Placental pericyte (primary cell): ENCODE results near the gene DCST2. TPM values are rescaled to one million over a fixed set of nuclear protein-coding genes. Genes with fewer than 3 reads are reported as not detected.

Source experiments
- small RNA-seq: library from RNA; depleted of rRNA; stranded (forward); fragments of <200 nt; gene quantifications from one replicate; pipeline ENCODE3, GENCODE V24; 2012; ENCODE audit warnings: low replicate concordance
- total RNA-seq: library from RNA; depleted of rRNA; stranded (reverse); fragments of >200 nt; gene quantifications from 2 replicates; pipeline ENCODE4 v1.2.3, GENCODE V29; 2012

The DCST2 gene
- 0.66 TPM in 1 of 2 replicates, not detected in the other for total RNA-seq

GRCh38 chr1:155033524-155033923 is at the start of gene DCST2, which contains the start of gene DCST1:
Gene DCST2, minus strand, starts transcription at chr1:155033781. Its CDS starts 80 bp downstream, at chr1:155033701.
Gene DCST1, plus strand, starts transcription at chr1:155033824. Its CDS starts 213 bp downstream, at chr1:155034037.

GRCh38 chr1:155078469-155079209 is 45.1 kb upstream of the DCST2 start, which contains the start of gene EFNA3:
Gene EFNA3, plus strand, starts transcription at chr1:155078837. Its CDS starts 105 bp downstream, at chr1:155078942.

GRCh38 chr1:155063550-155064110 is 30.0 kb upstream of the DCST2 start, which contains the start of gene EFNA4:
Gene EFNA4, plus strand, starts transcription at chr1:155063740. Its CDS starts 84 bp downstream, at chr1:155063824.

GRCh38 chr1:155050560-155051341 is 17.2 kb upstream of the DCST2 start, which contains the start of gene ADAM15:
Gene ADAM15, plus strand, starts transcription at chr1:155051316. Its CDS starts 71 bp downstream, at chr1:155051387.

GRCh38 chr1:155002464-155003226 is 30.9 kb downstream of the DCST2 start, which contains the start of gene ZBTB7B:
Gene ZBTB7B, plus strand, starts transcription at chr1:155002802. Its CDS starts 11,859 bp downstream, at chr1:155014661.

GRCh38 chr1:154993572-154994268 is 39.9 kb downstream of the DCST2 start, which contains the start of gene LENEP:
Gene LENEP, plus strand, starts transcription at chr1:154993586. Its CDS starts 22 bp downstream, at chr1:154993608.

GRCh38 chr1:154982897-154983648 is 50.5 kb downstream of the DCST2 start, which contains the start of gene FLAD1:
Gene FLAD1, plus strand, starts transcription at chr1:154983344. Its CDS starts 351 bp downstream, at chr1:154983695.

GRCh38 chr1:154974102-154974807 is 59.3 kb downstream of the DCST2 start, which contains the start of gene CKS1B:
Gene CKS1B, plus strand, starts transcription at chr1:154974681. Its CDS starts 65 bp downstream, at chr1:154974746.

GRCh38 chr1:154970631-154971340 is 62.8 kb downstream of the DCST2 start, which contains the start of gene SHC1:
Gene SHC1, minus strand, starts transcription at chr1:154970747. Its CDS starts 221 bp downstream, at chr1:154970526.

Small RNA genes within 50 kb of the gene (small RNA-seq; reads per million reads assigned to genes)
- not detected for gene MIR4258

Other genes starting within 250 kb of the DCST2 start
- under 0.01 TPM in 1 of 2 replicates, not detected in the other for gene KCNN3, start 163.5 kb downstream of the DCST2 start, total RNA-seq
- gene PMVK, start 97.1 kb downstream of the DCST2 start, total RNA-seq: 6.3 and 7.0 TPM in 2 replicates
- gene PBXIP1, start 77.7 kb downstream of the DCST2 start, total RNA-seq: 35.4 and 80.8 TPM in 2 replicates
- gene PYGO2, start 72.0 kb downstream of the DCST2 start, total RNA-seq: 18.8 and 20.4 TPM in 2 replicates
- 325 and 447 TPM in 2 replicates for gene SHC1, start 63.0 kb downstream of the DCST2 start, total RNA-seq
- gene CKS1B, start 59.1 kb downstream of the DCST2 start, total RNA-seq: 17.7 and 101 TPM in 2 replicates
- gene FLAD1, start 50.4 kb downstream of the DCST2 start, total RNA-seq: 23.4 and 36.7 TPM in 2 replicates
- 0.86 TPM in 1 of 2 replicates, not detected in the other for gene LENEP, start 40.2 kb downstream of the DCST2 start, total RNA-seq
- 30.4 and 31.4 TPM in 2 replicates for gene ZBTB7B, start 31.0 kb downstream of the DCST2 start, total RNA-seq
- gene DCST1, start within 50 bp of the DCST2 start, total RNA-seq: not detected in 2 replicates
- 53.7 and 63.5 TPM in 2 replicates for gene ADAM15, start 17.5 kb upstream of the DCST2 start, total RNA-seq
- 2.0 and 3.0 TPM in 2 replicates for gene EFNA4, start 30.0 kb upstream of the DCST2 start, total RNA-seq
- gene EFNA3, start 45.1 kb upstream of the DCST2 start, total RNA-seq: 0.43 and 0.66 TPM in 2 replicates
- 0.14 TPM in 1 of 2 replicates, not detected in the other for gene EFNA1, start 94.1 kb upstream of the DCST2 start, total RNA-seq
- gene SLC50A1, start 102.1 kb upstream of the DCST2 start, total RNA-seq: 27.9 and 45.3 TPM in 2 replicates
- gene DPM3, start 106.8 kb upstream of the DCST2 start, total RNA-seq: 24.9 and 28.6 TPM in 2 replicates
- 74.2 and 127 TPM in 2 replicates for gene KRTCAP2, start 139.5 kb upstream of the DCST2 start, total RNA-seq
- 4.4 and 8.7 TPM in 2 replicates for gene TRIM46, start 140.1 kb upstream of the DCST2 start, total RNA-seq
- 11.7 and 41.6 TPM in 2 replicates for gene THBS3, start 174.1 kb upstream of the DCST2 start, total RNA-seq
- 45.3 and 63.3 TPM in 2 replicates for gene MTX1, start 174.9 kb upstream of the DCST2 start, total RNA-seq
- 10.1 and 10.3 TPM in 2 replicates for gene ENTREP3, start 221.7 kb upstream of the DCST2 start, total RNA-seq
- 60.6 and 62.4 TPM in 2 replicates for gene SCAMP3, start 228.6 kb upstream of the DCST2 start, total RNA-seq
- gene CLK2, start 239.7 kb upstream of the DCST2 start, total RNA-seq: 22.8 and 32.9 TPM in 2 replicates
- gene HCN3, start 243.7 kb upstream of the DCST2 start, total RNA-seq: 0.57 and 2.0 TPM in 2 replicates